Loucy (cell line): ENCODE results near the gene SIGLEC14.

ENCODE experiments used
- H2AFZ ChIP-seq: fragments of 200-600 bp; sonication (generic); 2 replicates; pipeline ENCODE4 v1.6.0; 2016; ENCODE audit warnings: antibody characterized with exemption, mild to moderate bottlenecking, low read length, moderate library complexity
- H3F3A ChIP-seq: fragments of 200-600 bp; 2 replicates; pipeline ENCODE4 v1.6.0; 2016; ENCODE audit warnings: antibody characterized with exemption, low read depth, mild to moderate bottlenecking
- H3K27me3 ChIP-seq: fragments of 200-600 bp; sonication (generic); 2 replicates; pipeline ENCODE4 v1.6.1; 2014; ENCODE audit warnings: low read length, mild to moderate bottlenecking; ENCODE audit not compliant: insufficient read depth, poor library complexity, severe bottlenecking
- H3K36me3 ChIP-seq: fragments of 200-600 bp; sonication (generic); 2 replicates; pipeline ENCODE4 v1.6.1; 2016; ENCODE audit warnings: low read length; ENCODE audit not compliant: insufficient read depth
- H3K4me1 ChIP-seq: fragments of 200-600 bp; sonication (generic); 2 replicates; pipeline ENCODE4 v1.5.1; 2014; ENCODE audit warnings: low read length, mild to moderate bottlenecking; ENCODE audit not compliant: insufficient read depth, poor library complexity, severe bottlenecking
- H3K4me2 ChIP-seq: fragments of 200-600 bp; sonication (generic); 2 replicates; pipeline ENCODE4 v1.6.0; 2014; ENCODE audit warnings: antibody characterized with exemption, low read length, low read depth, mild to moderate bottlenecking; ENCODE audit not compliant: poor library complexity, severe bottlenecking
- H3K4me3 ChIP-seq: fragments of 200-600 bp; sonication (generic); 2 replicates; pipeline ENCODE4 v1.5.1; 2014; ENCODE audit warnings: low read length, mild to moderate bottlenecking, mixed read lengths; ENCODE audit not compliant: poor library complexity, severe bottlenecking
- H3K79me2 ChIP-seq: fragments of 200-600 bp; sonication (generic); 2 replicates; pipeline ENCODE4 v1.6.1; 2014; ENCODE audit warnings: low read length; ENCODE audit not compliant: insufficient read depth
- H3K9ac ChIP-seq: fragments of 200-600 bp; sonication (generic); 2 replicates; pipeline ENCODE4 v1.6.0; 2014; ENCODE audit warnings: mild to moderate bottlenecking, low read depth, low read length, moderate library complexity; ENCODE audit not compliant: poor library complexity, severe bottlenecking
- H3K9me2 ChIP-seq: fragments of 200-600 bp; sonication (generic); replicated peaks from 2 replicates; pipeline ENCODE4 v1.6.1; 2016; ENCODE audit warnings: low read depth, low read length, mixed read lengths
- H3K9me3 ChIP-seq: fragments of 200-600 bp; sonication (generic); 2 replicates; pipeline ENCODE4 v1.6.1; 2014; ENCODE audit warnings: mild to moderate bottlenecking, antibody characterized with exemption, low read length, low read depth; ENCODE audit not compliant: insufficient read depth
- H4K20me1 ChIP-seq: fragments of 200-600 bp; sonication (generic); 2 replicates; pipeline ENCODE4 v1.6.0; 2014; ENCODE audit warnings: antibody characterized with exemption, low read length, mild to moderate bottlenecking; ENCODE audit not compliant: insufficient read depth, poor library complexity, severe bottlenecking
- EZH2phosphoT487 ChIP-seq: fragments of 200-600 bp; IDR thresholded peaks from 2 replicates; pipeline ENCODE4 v1.6.1; 2018; ENCODE audit warnings: antibody characterized with exemption, mild to moderate bottlenecking, moderate library complexity, borderline replicate concordance
- TF ChIP-seq, protein P1 (sequence below): fragments of 200-600 bp; sonication (generic); conservative IDR thresholded peaks from 2 replicates; pipeline ENCODE4 v1.5.1; 2014; ENCODE audit warnings: mild to moderate bottlenecking, antibody characterized with exemption, low read length

SIGLEC14 gene

DNA sequence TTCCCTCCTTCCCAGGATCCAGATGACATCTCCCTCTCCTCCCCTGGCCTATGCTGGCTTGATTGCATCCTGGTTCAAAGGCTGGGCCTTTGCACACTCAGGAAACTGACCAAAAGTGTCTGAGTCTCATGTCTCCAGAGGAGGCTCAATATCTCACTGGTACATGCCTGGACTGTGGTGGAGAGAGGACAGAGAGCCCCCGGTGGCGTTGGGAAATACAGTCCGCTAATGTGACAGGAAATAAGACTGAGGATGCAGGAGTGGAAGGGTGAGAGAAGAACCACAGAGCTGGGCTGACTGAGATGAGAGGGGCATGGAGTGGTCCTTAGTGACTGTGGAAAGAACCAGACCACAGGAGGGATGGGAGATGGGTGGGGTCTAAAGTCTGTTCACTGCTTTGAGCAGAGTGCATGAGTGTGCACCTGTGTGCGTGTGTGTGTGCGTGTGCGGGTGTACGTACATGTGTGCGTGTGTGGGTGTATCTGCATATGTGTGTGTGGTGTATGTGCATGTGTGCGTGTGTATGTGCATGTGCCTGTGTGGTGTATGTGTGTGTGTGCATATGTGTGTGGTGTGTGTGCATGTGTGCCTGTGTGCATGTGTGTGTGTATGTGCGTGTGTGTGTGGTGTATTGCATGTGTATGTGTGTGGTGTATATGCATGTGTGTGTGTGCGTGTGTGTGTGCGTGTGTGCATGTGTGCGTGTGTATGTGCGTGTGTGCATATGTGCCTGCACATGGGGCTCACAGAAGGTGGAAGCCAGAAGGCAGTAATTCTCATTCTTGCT, 18.3 kb downstream of the SIGLEC14 start:
- Histone ChIP-seq H3K9me2 (no peaks in the 10 kb centered on the region), H3K9me3 (no peaks in the 10 kb centered on the region), H4K20me1 (no peaks in the 10 kb centered on the region), H3K4me1 (no peaks in the 10 kb centered on the region), H3F3A (no peaks in the 10 kb centered on the region), H3K4me3 (no peak overlapping the region), H3K36me3 (no peaks in the 10 kb centered on the region), H3K9ac (no peak overlapping the region), H3K79me2 (no peaks in the 10 kb centered on the region), H2AFZ (no peak overlapping the region), H3K27me3 (no peaks in the 10 kb centered on the region), H3K4me2 (no peak overlapping the region)
- TF ChIP-seq, protein P1, sequence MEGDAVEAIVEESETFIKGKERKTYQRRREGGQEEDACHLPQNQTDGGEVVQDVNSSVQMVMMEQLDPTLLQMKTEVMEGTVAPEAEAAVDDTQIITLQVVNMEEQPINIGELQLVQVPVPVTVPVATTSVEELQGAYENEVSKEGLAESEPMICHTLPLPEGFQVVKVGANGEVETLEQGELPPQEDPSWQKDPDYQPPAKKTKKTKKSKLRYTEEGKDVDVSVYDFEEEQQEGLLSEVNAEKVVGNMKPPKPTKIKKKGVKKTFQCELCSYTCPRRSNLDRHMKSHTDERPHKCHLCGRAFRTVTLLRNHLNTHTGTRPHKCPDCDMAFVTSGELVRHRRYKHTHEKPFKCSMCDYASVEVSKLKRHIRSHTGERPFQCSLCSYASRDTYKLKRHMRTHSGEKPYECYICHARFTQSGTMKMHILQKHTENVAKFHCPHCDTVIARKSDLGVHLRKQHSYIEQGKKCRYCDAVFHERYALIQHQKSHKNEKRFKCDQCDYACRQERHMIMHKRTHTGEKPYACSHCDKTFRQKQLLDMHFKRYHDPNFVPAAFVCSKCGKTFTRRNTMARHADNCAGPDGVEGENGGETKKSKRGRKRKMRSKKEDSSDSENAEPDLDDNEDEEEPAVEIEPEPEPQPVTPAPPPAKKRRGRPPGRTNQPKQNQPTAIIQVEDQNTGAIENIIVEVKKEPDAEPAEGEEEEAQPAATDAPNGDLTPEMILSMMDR: no peak
- TF ChIP-seq EZH2phosphoT487: no peak

DNA sequence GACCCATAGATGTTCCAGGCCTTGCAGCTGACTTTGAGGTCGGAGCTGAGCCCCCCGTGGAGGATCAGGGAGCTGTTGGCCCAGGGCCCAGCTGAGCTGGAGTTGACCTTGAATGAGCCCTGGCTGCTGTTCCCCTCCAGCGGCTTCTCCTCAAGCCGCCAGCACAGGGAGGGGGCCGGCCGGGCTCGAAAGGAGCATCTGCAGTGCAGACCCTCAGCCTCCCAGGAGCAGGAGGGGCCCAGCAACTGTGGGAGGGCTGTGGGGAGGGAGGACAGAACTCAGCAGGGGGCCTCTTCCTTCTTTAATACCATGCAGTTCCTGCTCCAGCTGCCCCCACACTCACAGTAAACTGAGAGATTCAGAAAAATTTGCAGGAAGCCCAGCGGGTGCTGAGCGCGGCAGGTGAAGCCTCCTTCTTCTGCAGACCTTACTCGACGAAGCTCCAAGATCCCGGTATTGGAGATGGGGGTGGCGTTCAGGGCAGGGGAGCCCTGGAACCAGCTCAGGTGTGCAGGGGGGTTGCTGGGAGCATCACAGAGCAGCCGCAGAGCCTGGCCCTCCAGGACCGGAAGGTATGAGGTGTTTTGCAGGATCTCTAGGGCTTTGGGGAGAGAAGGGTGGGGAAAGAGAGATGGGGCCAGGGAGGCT, 19.0 kb downstream of the SIGLEC14 start:
- Histone ChIP-seq H3K36me3 (no peaks in the 10 kb centered on the region), H3K79me2 (no peaks in the 10 kb centered on the region), H3K9ac (no peak overlapping the region), H3K4me2 (no peak overlapping the region), H3K27me3 (no peaks in the 10 kb centered on the region), H4K20me1 (no peaks in the 10 kb centered on the region), H2AFZ (no peak overlapping the region), H3K4me3 (no peak overlapping the region), H3K4me1 (no peaks in the 10 kb centered on the region), H3F3A (no peaks in the 10 kb centered on the region), H3K9me2 (no peaks in the 10 kb centered on the region), H3K9me3 (no peaks in the 10 kb centered on the region)
- TF ChIP-seq, protein P1: no peak
- TF ChIP-seq EZH2phosphoT487: no peak

DNA sequence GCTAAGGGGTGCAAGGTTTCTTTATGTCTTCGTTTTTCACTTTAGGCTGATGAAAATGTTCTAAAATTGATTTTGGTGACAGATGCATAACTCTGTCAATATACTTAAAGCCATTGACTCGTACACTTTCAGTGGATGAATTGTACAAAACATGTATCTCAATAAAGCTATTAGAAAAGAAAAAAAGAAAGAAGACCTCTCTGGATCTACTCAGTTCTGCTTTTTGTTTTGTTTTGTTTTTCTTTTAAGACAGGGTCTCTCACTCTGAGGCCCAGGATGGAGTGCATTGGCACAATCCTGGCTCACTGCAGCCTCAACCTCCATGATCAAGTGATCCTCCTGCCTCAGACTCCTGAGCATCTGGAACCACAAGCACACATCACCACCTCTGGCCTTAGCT, 19.9 kb downstream of the SIGLEC14 start:
- Histone ChIP-seq H3K9ac (no peak overlapping the region), H3F3A (no peaks in the 10 kb centered on the region), H3K79me2 (no peaks in the 10 kb centered on the region), H3K36me3 (no peaks in the 10 kb centered on the region), H3K4me1 (no peaks in the 10 kb centered on the region), H3K27me3 (no peaks in the 10 kb centered on the region), H4K20me1 (no peaks in the 10 kb centered on the region), H2AFZ (no peak overlapping the region), H3K9me3 (no peaks in the 10 kb centered on the region), H3K4me3 (no peak overlapping the region), H3K9me2 (no peaks in the 10 kb centered on the region), H3K4me2 (no peak overlapping the region)
- no peak for TF ChIP-seq EZH2phosphoT487
- TF ChIP-seq, protein P1: no peak
